ENCODE results near the gene SH3GLB2. TPM values are rescaled to one million over a fixed set of nuclear protein-coding genes. Genes with fewer than 3 reads are reported as not detected.
"Not testable (repeated sequence)": the region's sequence is repeated elsewhere in the genome, so short reads cannot be mapped to it uniquely, and the experiment has no call there.

The SH3GLB2 gene
- total RNA-seq, 5 donors from 2014 or later (not counting 1 experiment from before 2014, with no cell fraction given), result 85.8 to 140 (median 131) TPM

- no peaks in the 10 kb centered on the region for H3K27me3 Mint-ChIP-seq
- DNase-seq, result no peak
- CTCF ChIA-PET, result no interaction called here
- no peak for ATAC-seq (replicated peaks in 1 of 4)
- Histone ChIP-seq H3K27ac (ENCODE audit: low read length) (no peak overlapping the region), H3K4me3 (ENCODE audit: control insufficient read depth in 1 of 2, extremely low read depth in 1 of 2, low read length in 1 of 2) (peak overlapping the region; percentile 84 to 90), H3K4me1 (ENCODE audit: control insufficient read depth in 1 of 2, extremely low read depth in 1 of 2, insufficient read depth in 2 of 2, low read length in 2 of 2) (peaks cover 10 to 31% of the 10 kb centered on the region in 2 experiments), H3K9me3 (no peaks in the 10 kb centered on the region), H3K36me3 (ENCODE audit: control insufficient read depth in 2 of 2, extremely low read depth in 1 of 2, insufficient read depth in 1 of 2, low read length in 1 of 2) (peaks cover 0 to 23% of the 10 kb centered on the region in 2 donors), H3K27me3 (replicated peaks in 1 of 2; ENCODE audit: control insufficient read depth in 2 of 2, extremely low read depth in 1 of 2, insufficient read depth in 2 of 2, low read length in 1 of 2) (no peaks in the 10 kb centered on the region)
- H3K9me3 Mint-ChIP-seq, result no peaks in the 10 kb centered on the region
- POLR2A ChIA-PET, result no interaction called here
- H3K4me1 Mint-ChIP-seq, result peaks cover 31 to 39% (median 36%) of the 10 kb centered on the region in 3 donors
- peak overlapping the region; percentile 95 to 99 (median 95) for H3K4me3 Mint-ChIP-seq
- H3K27ac Mint-ChIP-seq, result no peak overlapping the region
- peaks cover 11% of the 10 kb centered on the region for H3K36me3 Mint-ChIP-seq
- WGBS (ENCODE audit: insufficient coverage), result 100% methylated on average over 3 of the region's 6 CpGs
Observed at GRCh38 chr9:129037767-129038098, 9.6 kb upstream of the SH3GLB2 start.

GRCh38 chr9:129036923-129037766 is 9.0 kb upstream of the SH3GLB2 start:
- WGBS (ENCODE audit: insufficient coverage), result 20% methylated on average over 31 of the region's 32 CpGs
- no peaks in the 10 kb centered on the region for H3K9me3 ChIP-seq
- H3K4me1 Mint-ChIP-seq, result peaks cover 31 to 39% (median 36%) of the 10 kb centered on the region in 3 donors
- POLR2A ChIA-PET, result interaction anchor here in 1 of 2 donors (0.6 kb wide), 1 partner anchor 11 kb away, joined by 3 read pairs; no protein-coding TSS in a partner anchor
- peaks cover 7% of the 10 kb centered on the region for H3K36me3 Mint-ChIP-seq
- peak overlapping the region; percentile 84 to 90 for H3K4me3 ChIP-seq (ENCODE audit: control insufficient read depth in 1 of 2, extremely low read depth in 1 of 2, low read length in 1 of 2)
- no peaks in the 10 kb centered on the region for H3K27me3 ChIP-seq (replicated peaks in 1 of 2; ENCODE audit: control insufficient read depth in 2 of 2, extremely low read depth in 1 of 2, insufficient read depth in 2 of 2, low read length in 1 of 2)
- H3K4me1 ChIP-seq (ENCODE audit: control insufficient read depth in 1 of 2, extremely low read depth in 1 of 2, insufficient read depth in 2 of 2, low read length in 2 of 2), result peaks cover 10 to 31% of the 10 kb centered on the region in 2 experiments
- H3K9me3 Mint-ChIP-seq, result no peaks in the 10 kb centered on the region
- H3K36me3 ChIP-seq (ENCODE audit: control insufficient read depth in 2 of 2, extremely low read depth in 1 of 2, insufficient read depth in 1 of 2, low read length in 1 of 2), result peaks cover 0 to 17% of the 10 kb centered on the region in 2 donors
- peak overlapping the region; percentile 80 to 90 for H3K27ac Mint-ChIP-seq
- H3K27me3 Mint-ChIP-seq, result no peaks in the 10 kb centered on the region
- no peak overlapping the region for H3K27ac ChIP-seq (ENCODE audit: low read length)
- DNase-seq (peak in 1 of 35 experiments; percentile 18), ATAC-seq (replicated peaks in 1 of 4) (no peak)
- CTCF ChIA-PET, result interaction anchor here in 1 of 2 donors (1.0 kb wide), 2 partner anchors 44 to 588 kb away, joined by 3 to 4 read pairs; partner anchors contain the start of gene DOLPP1
- H3K4me3 Mint-ChIP-seq, result peak overlapping the region; percentile 95 to 99 (median 95)

GRCh38 chr9:129036241-129036922 is 8.3 kb upstream of the SH3GLB2 start, which contains the start of gene MIGA2:
TSS of gene MIGA2 (plus strand) at chr9:129036626. CDS start at chr9:129040595, 3,969 bp downstream.
- ATAC-seq (replicated peaks in 1 of 4) (peak; percentile 97 to 98 (median 98)), DNase-seq (peak; percentile 79 to 96 (median 87))
- H3K4me1 Mint-ChIP-seq, result peaks cover 31 to 39% (median 36%) of the 10 kb centered on the region in 3 donors
- H3K36me3 ChIP-seq (ENCODE audit: control insufficient read depth in 2 of 2, extremely low read depth in 1 of 2, insufficient read depth in 1 of 2, low read length in 1 of 2), result peaks cover 0 to 10% of the 10 kb centered on the region in 2 donors
- H3K9me3 ChIP-seq, result no peaks in the 10 kb centered on the region
- 1% methylated on average over 48 of the region's 49 CpGs for WGBS (ENCODE audit: insufficient coverage)
- no peaks in the 10 kb centered on the region for H3K27me3 ChIP-seq (replicated peaks in 1 of 2; ENCODE audit: control insufficient read depth in 2 of 2, extremely low read depth in 1 of 2, insufficient read depth in 2 of 2, low read length in 1 of 2)
- H3K36me3 Mint-ChIP-seq, result peaks cover 4% of the 10 kb centered on the region
- CTCF ChIA-PET, result interaction anchor here in 1 of 2 donors (1.0 kb wide), 2 partner anchors 44 to 588 kb away, joined by 3 to 4 read pairs; partner anchors contain the start of gene DOLPP1
- peak within 1 kb of the TSS; percentile 80 to 90 for H3K27ac Mint-ChIP-seq
- H3K4me1 ChIP-seq (ENCODE audit: control insufficient read depth in 1 of 2, extremely low read depth in 1 of 2, insufficient read depth in 2 of 2, low read length in 2 of 2), result peaks cover 10 to 31% of the 10 kb centered on the region in 2 experiments
- H3K4me3 ChIP-seq (ENCODE audit: control insufficient read depth in 1 of 2, extremely low read depth in 1 of 2, low read length in 1 of 2), result peak within 1 kb of the TSS; percentile 84 to 90
- H3K27ac ChIP-seq (ENCODE audit: low read length), result peak within 1 kb of the TSS; percentile 28
- H3K27me3 Mint-ChIP-seq, result no peaks in the 10 kb centered on the region
- POLR2A ChIA-PET, result interaction anchor here (0.6 to 0.9 kb wide), 2 partner anchors 11 to 26 kb away, joined by 3 read pairs; no protein-coding TSS in a partner anchor
- H3K9me3 Mint-ChIP-seq, result no peaks in the 10 kb centered on the region
- H3K4me3 Mint-ChIP-seq, result peak within 1 kb of the TSS; percentile 95 to 99 (median 95)

GRCh38 chr9:129035838-129036237 is 7.7 kb upstream of the SH3GLB2 start:
- H3K9me3 Mint-ChIP-seq; H3K36me3 Mint-ChIP-seq; H3K9me3 ChIP-seq; H3K27me3 ChIP-seq (replicated peaks in 1 of 2; ENCODE audit: control insufficient read depth in 2 of 2, extremely low read depth in 1 of 2, insufficient read depth in 2 of 2, low read length in 1 of 2); H3K36me3 ChIP-seq (ENCODE audit: control insufficient read depth in 2 of 2, extremely low read depth in 1 of 2, insufficient read depth in 1 of 2, low read length in 1 of 2); H3K27me3 Mint-ChIP-seq: not testable (repeated sequence)
- 83% methylated on average over 7 of the region's 13 CpGs for WGBS (ENCODE audit: insufficient coverage)
- ChIA-PET CTCF (interaction anchor here in 1 of 2 donors (1.0 kb wide), 2 partner anchors 45 to 589 kb away, joined by 3 to 4 read pairs; partner anchors contain the start of gene DOLPP1), POLR2A (interaction anchor here in 1 of 2 donors (0.9 kb wide), 1 partner anchor 25 kb away, joined by 3 read pairs; no protein-coding TSS in a partner anchor)
- Histone ChIP-seq H3K4me1 (ENCODE audit: control insufficient read depth in 1 of 2, extremely low read depth in 1 of 2, insufficient read depth in 2 of 2, low read length in 2 of 2) (peaks cover 10 to 31% of the 10 kb centered on the region in 2 experiments), H3K4me3 (ENCODE audit: control insufficient read depth in 1 of 2, extremely low read depth in 1 of 2, low read length in 1 of 2) (peak overlapping the region; percentile 84 to 90), H3K27ac (ENCODE audit: low read length) (peak overlapping the region; percentile 28)
- ATAC-seq (replicated peaks in 1 of 4) (peak in 3 of 4 experiments; percentile 1 to 2 (median 2)), DNase-seq (peak in 1 of 35 experiments; percentile 14)
- Mint-ChIP-seq H3K27ac (peak overlapping the region; percentile 80 to 90), H3K4me1 (peaks cover 31 to 39% (median 36%) of the 10 kb centered on the region in 3 donors), H3K4me3 (peak overlapping the region; percentile 95 to 99 (median 95))

GRCh38 chr9:129033216-129033615 is 5.1 kb upstream of the SH3GLB2 start:
- ChIA-PET POLR2A (no interaction called here), CTCF (no interaction called here)
- H3K27me3 Mint-ChIP-seq, result no peaks in the 10 kb centered on the region
- no peaks in the 10 kb centered on the region for H3K9me3 ChIP-seq
- H3K4me3 Mint-ChIP-seq, result no peak overlapping the region
- H3K4me1 Mint-ChIP-seq, result peaks cover 22 to 29% (median 26%) of the 10 kb centered on the region in 3 donors
- H3K27ac ChIP-seq (ENCODE audit: low read length), result no peak overlapping the region
- no peaks in the 10 kb centered on the region for H3K36me3 ChIP-seq (ENCODE audit: control insufficient read depth in 2 of 2, extremely low read depth in 1 of 2, insufficient read depth in 1 of 2, low read length in 1 of 2)
- H3K4me3 ChIP-seq (ENCODE audit: control insufficient read depth in 1 of 2, extremely low read depth in 1 of 2, low read length in 1 of 2), result no peak overlapping the region
- H3K27me3 ChIP-seq (replicated peaks in 1 of 2; ENCODE audit: control insufficient read depth in 2 of 2, extremely low read depth in 1 of 2, insufficient read depth in 2 of 2, low read length in 1 of 2), result no peaks in the 10 kb centered on the region
- 77% methylated on average over 5 of the region's 8 CpGs for WGBS (ENCODE audit: insufficient coverage)
- H3K27ac Mint-ChIP-seq, result no peak overlapping the region
- no peak for ATAC-seq (replicated peaks in 1 of 4)
- H3K9me3 Mint-ChIP-seq, result no peaks in the 10 kb centered on the region
- DNase-seq, result no peak
- H3K4me1 ChIP-seq (ENCODE audit: control insufficient read depth in 1 of 2, extremely low read depth in 1 of 2, insufficient read depth in 2 of 2, low read length in 2 of 2), result peaks cover 10 to 23% of the 10 kb centered on the region in 2 experiments
- no peaks in the 10 kb centered on the region for H3K36me3 Mint-ChIP-seq

Data from T-cell (primary cell).